NT2/D1 (cell line): ENCODE results near the gene FRG2C.
"Not testable (repeated sequence)": the region's sequence is repeated elsewhere in the genome, so short reads cannot be mapped to it uniquely, and the experiment has no call there.

Experiments used
- SUZ12 ChIP-seq: IDR thresholded peaks from 2 replicates; pipeline ENCODE4 v1.6.1; 2011; ENCODE audit not compliant: insufficient read length, insufficient read depth; ENCODE audit errors: extremely low read depth
- ZNF274 ChIP-seq: IDR thresholded peaks from 2 replicates; pipeline ENCODE4 v1.6.1; 2011; ENCODE audit warnings: mild to moderate bottlenecking, low read depth, low read length

- TF ChIP-seq ZNF274, SUZ12: not testable (repeated sequence)
Measured at GRCh38 chr3:75683965-75684364, 19.8 kb downstream of the FRG2C start.
